GDM1 (cell line): Measurements from ENCODE around the gene CRYBG1.
"Not testable (repeated sequence)": the region's sequence is repeated elsewhere in the genome, so short reads cannot be mapped to it uniquely, and the experiment has no call there.

Source experiments
- DNase-seq: peaks from one replicate; lab custom pipeline; 2025; lab: John Stamatoyannopoulos, UW

Gene CRYBG1

GRCh38 chr6:106501960-106502371 is 141.4 kb downstream of the CRYBG1 start:
- no peak for DNase-seq

GRCh38 chr6:106502559-106502958 is 142.0 kb downstream of the CRYBG1 start:
- no peak for DNase-seq

GRCh38 chr6:106508277-106508676 is 147.8 kb downstream of the CRYBG1 start:
- no peak for DNase-seq

GRCh38 chr6:106508834-106509233 is 148.3 kb downstream of the CRYBG1 start:
- no peak for DNase-seq

- DNase-seq: no peak
Measured at GRCh38 chr6:106509420-106510089, 149.0 kb downstream of the CRYBG1 start.

GRCh38 chr6:106510090-106510970 is 149.8 kb downstream of the CRYBG1 start:
- DNase-seq: no peak

- no peak for DNase-seq
Measured at GRCh38 chr6:106511288-106512047, 151.0 kb downstream of the CRYBG1 start.

- DNase-seq: no peak
Measured at GRCh38 chr6:106512048-106512967, 151.8 kb downstream of the CRYBG1 start.

- peak; percentile 4 for DNase-seq
Measured at GRCh38 chr6:106512968-106513574, 152.6 kb downstream of the CRYBG1 start.

- no peak for DNase-seq
Measured at GRCh38 chr6:106513808-106514582, 153.5 kb downstream of the CRYBG1 start.

GRCh38 chr6:106514583-106514885 is 154.0 kb downstream of the CRYBG1 start:
- no peak for DNase-seq

- DNase-seq: not testable (repeated sequence)
Measured at GRCh38 chr6:106515582-106515981, 155.1 kb downstream of the CRYBG1 start.

GRCh38 chr6:106516616-106517015 is 156.1 kb downstream of the CRYBG1 start:
- no peak for DNase-seq

- no peak for DNase-seq
Measured at GRCh38 chr6:106517706-106518105, 157.2 kb downstream of the CRYBG1 start.

GRCh38 chr6:106518748-106519147 is 158.2 kb downstream of the CRYBG1 start:
- DNase-seq: no peak

GRCh38 chr6:106519460-106520394 is 159.2 kb downstream of the CRYBG1 start:
- peak; percentile 57 for DNase-seq

- no peak for DNase-seq
Measured at GRCh38 chr6:106520711-106521401, 160.3 kb downstream of the CRYBG1 start.

GRCh38 chr6:106522562-106523250 is 162.2 kb downstream of the CRYBG1 start:
- no peak for DNase-seq
